Suppressor macrophage (primary cell): Measurements from ENCODE around the gene AZIN2.
A peak's percentile ranks its signal among the peaks of the same experiment; 100 is the strongest.
"Not testable (repeated sequence)": the region's sequence is repeated elsewhere in the genome, so short reads cannot be mapped to it uniquely, and the experiment has no call there.

Experiments used
- DNase-seq, 4 experiments: peaks; one replicate each; pipeline ENCODE4 v3.0.0-alpha.2; 2020 to 2022
- total RNA-seq, 17 experiments: gene quantifications; one replicate each; lab custom pipeline; 2026; ENCODE audit warnings: mixed read lengths in 6 of 17, inconsistent platforms in 3 of 17; lab: John Stamatoyannopoulos, UW

Gene AZIN2
- total RNA-seq = 0.10 to 5.2 (median 0.74) reads per million in 17 experiments

DNA sequence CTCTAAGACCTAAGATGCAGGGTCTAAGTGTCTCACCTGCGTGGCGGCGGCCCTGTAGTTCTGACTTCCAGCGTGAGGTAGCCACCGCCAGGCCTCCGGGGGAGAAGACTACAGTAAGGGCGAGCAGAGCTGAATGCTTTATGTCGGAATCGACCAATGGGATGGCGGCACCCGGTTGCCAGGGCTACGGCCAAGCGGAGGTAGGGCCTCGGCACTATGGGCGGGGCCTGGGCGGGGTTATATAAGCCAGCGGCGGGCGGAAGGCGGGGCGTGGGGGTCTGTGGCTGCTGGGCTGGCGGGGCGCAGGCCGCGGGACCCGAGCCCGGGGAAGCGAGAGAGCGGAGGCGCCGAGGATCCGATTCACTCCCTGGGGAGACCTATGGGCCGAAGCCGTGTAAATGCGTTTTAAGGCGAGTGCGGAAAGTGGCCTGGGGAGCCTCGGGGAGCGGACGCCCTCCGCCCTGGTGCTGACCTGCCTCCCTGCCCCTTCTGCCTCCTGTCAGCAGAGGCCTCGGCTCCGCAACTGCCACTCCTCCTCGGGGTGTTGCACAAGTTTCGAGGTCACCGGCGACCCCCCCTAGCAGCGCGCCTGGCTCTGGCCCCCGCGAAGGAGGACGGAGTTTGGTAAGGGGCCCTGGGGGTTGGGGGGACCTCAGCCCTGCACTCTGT lies at the start of gene AZIN2:
Gene AZIN2, plus strand, starts transcription at position 269 of the 669 bp plus-strand sequence. CDS start 1,097 bp downstream, outside the sequence.
- peak; percentile 95 to 97 (median 96) for DNase-seq

GRCh38 chr1:33031506-33031905 lies 49.4 kb upstream of the AZIN2 start:
- DNase-seq = peak; percentile 45 to 76 (median 61)

DNA sequence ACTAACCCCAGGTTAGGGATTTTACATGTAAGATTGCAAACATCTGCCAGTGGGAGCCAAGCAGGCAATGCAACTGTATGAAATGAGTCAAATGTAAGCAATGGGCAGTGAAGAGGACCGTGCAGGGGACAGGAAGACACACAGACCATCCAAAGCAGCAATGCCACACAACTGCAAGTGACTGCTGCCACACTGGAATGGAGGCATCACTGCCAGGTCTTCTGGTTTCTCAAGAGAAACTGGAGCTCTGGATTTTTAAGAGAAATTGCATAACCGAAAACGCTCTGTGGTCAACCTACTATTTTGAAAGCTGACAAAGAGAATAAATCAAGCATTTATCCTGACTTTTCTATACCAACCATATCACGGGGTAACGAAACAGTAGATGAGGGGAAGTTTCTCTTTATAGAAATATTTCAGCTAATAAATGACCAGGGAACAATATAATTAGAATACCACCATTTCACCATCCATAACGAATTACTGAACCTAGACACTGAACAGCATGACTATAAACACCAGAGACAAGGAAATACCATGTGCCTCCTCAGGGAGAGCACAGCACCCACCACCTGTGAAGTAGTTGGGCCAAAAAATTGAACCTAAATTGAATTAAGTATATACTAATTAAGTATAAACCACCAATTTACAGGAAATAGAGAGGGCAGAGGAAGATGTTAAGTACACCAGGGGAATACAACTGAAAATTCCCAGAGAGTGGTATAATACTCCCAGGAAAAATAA lies 48.7 kb upstream of the AZIN2 start:
- peak; percentile 26 to 62 (median 50) for DNase-seq

- DNase-seq = peak in 3 of 4 experiments; percentile 17 to 41 (median 22)
These were observed 44.9 kb upstream of the AZIN2 start for GRCh38 chr1:33036051-33036525.

GRCh38 chr1:33036526-33037503 lies 44.1 kb upstream of the AZIN2 start, which contains the start of gene AK2:
AK2 (minus strand) TSS chr1:33036883; CDS start chr1:33036828, 55 bp downstream.
- peak; percentile 97 to 98 (median 97) for DNase-seq

DNA sequence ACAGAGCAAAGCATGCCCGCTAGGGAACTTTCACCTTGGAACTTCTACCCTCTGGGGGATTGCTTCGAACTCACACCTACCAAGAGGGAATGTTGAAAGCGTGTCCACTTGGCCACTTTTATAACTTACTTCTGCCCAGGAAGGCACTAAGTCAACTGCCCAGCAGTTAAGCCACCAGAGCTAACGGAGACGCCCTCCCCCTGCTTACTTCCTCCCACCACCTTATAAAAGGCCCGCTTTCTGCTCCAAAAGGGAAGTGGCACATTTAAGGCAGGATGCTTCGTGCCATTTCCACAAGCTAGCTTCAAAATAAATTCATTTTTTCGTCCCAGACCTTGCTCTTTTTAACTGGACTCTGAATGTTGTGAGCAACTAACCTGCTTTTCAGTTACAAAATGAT lies 41.1 kb upstream of the AZIN2 start:
- peak; percentile 74 to 87 (median 84) for DNase-seq

DNA sequence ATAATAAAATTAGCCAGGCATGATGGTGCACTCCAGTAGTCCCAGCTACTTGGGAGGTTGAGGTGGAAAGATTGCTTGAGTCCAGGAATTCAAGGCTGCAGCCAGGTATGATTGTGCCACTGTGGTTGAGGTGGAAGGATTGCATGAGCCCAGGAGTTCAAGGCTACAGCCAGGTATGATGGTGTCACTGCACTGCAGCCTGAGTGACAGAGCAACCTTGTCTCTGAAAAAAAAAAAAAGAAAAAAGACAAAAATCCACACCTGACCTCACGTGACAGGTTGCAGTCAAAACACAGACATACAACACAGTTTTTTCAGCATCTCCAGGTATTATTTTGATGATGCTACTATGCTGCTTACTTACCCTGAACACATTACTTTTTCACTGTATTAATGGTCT lies 39.9 kb upstream of the AZIN2 start:
- DNase-seq = no peak

DNA sequence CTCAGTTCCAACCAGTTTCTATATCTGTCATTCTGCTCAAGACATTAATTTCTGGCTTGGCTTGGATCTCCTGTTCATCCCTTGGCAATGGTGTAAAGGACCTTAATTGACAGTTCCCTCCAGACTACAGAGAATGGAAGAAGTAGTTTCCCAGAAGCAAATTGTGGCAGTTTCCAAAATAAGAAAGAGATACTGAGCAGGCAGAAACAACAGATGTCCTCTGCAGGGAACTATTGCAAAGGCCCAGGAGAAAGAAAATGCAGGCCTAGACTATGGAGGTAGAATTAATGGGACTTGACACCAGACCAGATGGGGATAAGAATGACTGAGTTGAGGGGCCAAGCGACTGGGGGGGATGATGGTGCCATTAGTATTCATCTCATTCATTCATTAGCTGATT lies 38.1 kb upstream of the AZIN2 start:
- no peak for DNase-seq

DNA sequence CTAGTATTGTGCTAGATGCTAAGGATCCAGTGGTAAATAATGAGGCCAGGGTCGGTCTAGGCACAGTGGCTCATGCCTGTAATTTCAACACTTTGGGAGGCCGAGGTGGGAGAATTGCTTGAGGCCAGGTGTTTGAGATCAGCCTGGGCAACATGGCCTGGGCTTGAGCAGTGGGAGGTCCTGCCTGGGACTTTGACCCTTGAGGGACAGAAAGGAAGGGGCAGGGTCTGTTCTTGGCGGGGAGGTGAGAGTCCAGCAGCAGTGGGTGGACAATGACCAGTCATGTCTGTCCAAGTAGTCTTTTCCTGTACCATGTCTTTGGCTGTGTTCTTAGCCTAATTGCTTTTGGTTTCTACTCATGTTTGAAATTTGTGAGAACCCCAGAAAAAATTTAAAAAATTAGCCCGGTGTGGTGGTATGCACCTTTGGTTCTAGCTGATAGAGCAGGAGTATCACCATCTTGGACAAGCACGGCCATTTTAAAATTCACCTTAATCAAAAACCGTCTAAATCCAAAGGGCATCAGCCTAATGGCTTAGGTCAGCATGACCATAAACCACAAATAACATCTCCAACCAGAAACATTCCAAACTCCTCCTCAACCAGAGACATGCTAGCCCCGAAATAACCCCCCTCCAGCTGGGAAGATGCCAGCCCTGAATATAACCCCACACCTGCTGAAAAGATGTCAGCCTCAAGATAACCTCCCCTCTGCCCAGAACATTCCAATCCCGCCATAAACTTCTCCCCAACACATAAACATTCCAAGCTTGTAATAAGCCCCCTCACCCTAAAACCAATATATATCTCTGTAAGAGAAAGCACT lies 37.5 kb upstream of the AZIN2 start:
- DNase-seq = no peak

- peak in 1 of 4 experiments; percentile 26 for DNase-seq
These were observed 35.7 kb upstream of the AZIN2 start for GRCh38 chr1:33045246-33045645.

DNA sequence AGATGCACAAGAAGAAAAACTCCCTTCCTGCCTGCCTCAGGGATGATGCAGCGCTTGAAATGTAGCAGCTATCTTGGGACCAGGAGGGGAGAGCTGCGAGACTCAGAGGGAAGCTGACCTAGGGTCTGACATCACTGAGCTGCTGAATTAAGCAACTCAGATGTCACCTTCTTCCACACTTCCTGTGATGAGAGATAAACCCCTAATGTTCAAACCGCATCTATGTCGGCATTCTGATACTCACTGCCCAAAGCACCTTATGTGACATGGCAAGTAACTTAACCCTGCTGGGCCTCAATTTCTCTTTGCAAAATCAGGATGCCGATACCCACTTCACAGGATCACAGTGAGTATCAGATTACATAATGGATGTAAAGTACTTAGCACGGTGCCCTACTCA lies 35.1 kb upstream of the AZIN2 start:
- DNase-seq = peak in 3 of 4 experiments; percentile 47 to 58 (median 52)

GRCh38 chr1:33046234-33046633 lies 34.7 kb upstream of the AZIN2 start:
- not testable (repeated sequence) for DNase-seq

DNA sequence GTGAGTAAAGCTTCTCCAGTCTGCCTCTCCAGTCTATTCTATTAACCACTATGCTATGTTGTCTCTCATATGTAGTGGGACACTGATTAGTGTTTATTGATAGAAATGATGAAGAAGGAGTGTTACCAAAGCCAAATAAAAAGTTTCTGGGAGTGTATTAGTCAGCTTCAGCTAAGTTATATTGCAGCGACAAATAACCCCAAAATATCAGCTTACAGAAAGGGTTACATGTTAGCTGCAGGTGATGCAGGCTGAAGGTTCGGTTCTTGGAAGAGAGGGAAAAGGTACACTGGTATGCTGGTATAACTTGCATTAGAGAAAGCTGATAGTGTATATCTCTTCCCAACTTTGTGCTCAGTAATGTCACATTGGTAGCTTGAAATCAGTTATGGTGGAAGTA lies 33.7 kb upstream of the AZIN2 start:
- no peak for DNase-seq

GRCh38 chr1:33047839-33048305 lies 33.1 kb upstream of the AZIN2 start:
- no peak for DNase-seq

GRCh38 chr1:33048426-33048825 lies 32.5 kb upstream of the AZIN2 start:
- peak in 1 of 4 experiments; percentile 4 for DNase-seq

- peak in 3 of 4 experiments; percentile 15 to 45 (median 32) for DNase-seq
These were observed 31.6 kb upstream of the AZIN2 start for GRCh38 chr1:33049371-33049770.

GRCh38 chr1:33050221-33051076 lies 30.5 kb upstream of the AZIN2 start:
- peak; percentile 70 to 92 (median 76) for DNase-seq

GRCh38 chr1:33055210-33056008 lies 25.5 kb upstream of the AZIN2 start:
- peak; percentile 79 to 89 (median 86) for DNase-seq

DNA sequence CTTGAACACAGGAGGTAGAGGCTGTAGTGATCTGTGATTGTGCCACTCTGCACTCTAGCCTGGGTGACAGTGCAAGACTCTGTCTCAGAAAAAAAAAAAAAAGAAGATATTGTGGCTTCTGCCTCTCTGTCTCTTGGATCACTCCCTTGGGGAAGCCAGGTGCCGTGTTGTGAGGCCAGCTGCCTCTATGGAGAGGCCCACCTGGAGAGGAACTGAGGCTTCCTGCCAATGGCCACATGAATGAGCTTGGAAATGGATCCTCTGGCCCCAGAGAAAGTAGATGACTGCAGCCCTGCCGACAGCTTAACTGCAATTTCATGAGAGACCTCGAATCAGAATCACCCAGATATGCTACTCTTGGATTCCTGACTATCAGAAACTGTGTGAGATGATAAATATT lies 24.5 kb upstream of the AZIN2 start:
- DNase-seq = no peak
